Neural crest cell (in vitro differentiated cells): ENCODE results near the gene APCDD1L. TPM values are rescaled to one million over a fixed set of nuclear protein-coding genes. Genes with fewer than 3 reads are reported as not detected.

Experiments
- DNase-seq: peaks from one replicate; pipeline ENCODE4 v3.0.0; 2021; ENCODE audit warnings: low read depth, mixed read lengths, low spot score
- H3K27ac Mint-ChIP-seq: one replicate; pipeline ENCODE4 v1.8.0; 2021; ENCODE audit warnings: mild to moderate bottlenecking, mixed read lengths; ENCODE audit not compliant: unreplicated experiment
- H3K27me3 Mint-ChIP-seq: 2 replicates; pipeline ENCODE4 v1.8.0; 2021; ENCODE audit warnings: low read depth, mild to moderate bottlenecking, mixed read lengths
- H3K36me3 Mint-ChIP-seq: 2 replicates; pipeline ENCODE4 v1.8.0; 2021; ENCODE audit warnings: low read depth, mild to moderate bottlenecking, mixed read lengths
- H3K4me1 Mint-ChIP-seq: 2 replicates; pipeline ENCODE4 v1.8.0; 2021; ENCODE audit warnings: mixed read lengths
- H3K4me3 Mint-ChIP-seq: one replicate; pipeline ENCODE4 v1.8.0; 2021; ENCODE audit warnings: mild to moderate bottlenecking, mixed read lengths
- H3K9me3 Mint-ChIP-seq: 2 replicates; pipeline ENCODE4 v1.8.0; 2021; ENCODE audit warnings: mixed read lengths
- CTCF ChIP-seq: fragments of 200-600 bp; sonication (generic); conservative IDR thresholded peaks from 2 replicates; pipeline ENCODE4 v1.5.0; 2021; ENCODE audit warnings: antibody characterized with exemption, mild to moderate bottlenecking
- total RNA-seq: library from RNA; stranded (reverse); gene quantifications from 2 replicates; pipeline ENCODE4 v1.2.1, GENCODE V29; 2021

The APCDD1L gene
- total RNA-seq, 1 donor from 2014 or later: not detected

- Mint-ChIP-seq H3K27me3 (no peaks in the 10 kb centered on the region), H3K36me3 (peaks cover 16% of the 10 kb centered on the region), H3K4me3 (no peak overlapping the region), H3K9me3 (no peaks in the 10 kb centered on the region), H3K4me1 (peaks cover 8% of the 10 kb centered on the region), H3K27ac (peak overlapping the region; percentile 39)
- DNase-seq: no peak
- TF ChIP-seq CTCF: no peak
These were observed 70.4 kb downstream of the APCDD1L start for GRCh38 chr20:58444746-58445255.

GRCh38 chr20:58441723-58442122 lies 73.5 kb downstream of the APCDD1L start:
- no peak for DNase-seq
- Mint-ChIP-seq H3K27me3 (no peaks in the 10 kb centered on the region), H3K36me3 (peaks cover 19% of the 10 kb centered on the region), H3K4me3 (no peak overlapping the region), H3K9me3 (no peaks in the 10 kb centered on the region), H3K4me1 (peaks cover 23% of the 10 kb centered on the region), H3K27ac (no peak overlapping the region)
- no peak for TF ChIP-seq CTCF

GRCh38 chr20:58440021-58440767 lies 75.0 kb downstream of the APCDD1L start:
- TF ChIP-seq CTCF: no peak
- peaks cover 28% of the 10 kb centered on the region for H3K4me1 Mint-ChIP-seq
- peak overlapping the region; percentile 63 for H3K27ac Mint-ChIP-seq
- no peak overlapping the region for H3K4me3 Mint-ChIP-seq
- no peaks in the 10 kb centered on the region for H3K9me3 Mint-ChIP-seq
- no peak for DNase-seq
- peaks cover 19% of the 10 kb centered on the region for H3K36me3 Mint-ChIP-seq
- no peaks in the 10 kb centered on the region for H3K27me3 Mint-ChIP-seq

GRCh38 chr20:58438970-58439808 lies 76.0 kb downstream of the APCDD1L start:
- Mint-ChIP-seq H3K27me3 (no peaks in the 10 kb centered on the region), H3K9me3 (no peaks in the 10 kb centered on the region), H3K36me3 (peaks cover 19% of the 10 kb centered on the region), H3K4me3 (no peak overlapping the region), H3K27ac (peak overlapping the region; percentile 73), H3K4me1 (peaks cover 28% of the 10 kb centered on the region)
- no peak for DNase-seq
- TF ChIP-seq CTCF: no peak

- Mint-ChIP-seq H3K9me3 (no peaks in the 10 kb centered on the region), H3K36me3 (peaks cover 8% of the 10 kb centered on the region), H3K27me3 (no peaks in the 10 kb centered on the region), H3K4me1 (peaks cover 32% of the 10 kb centered on the region), H3K4me3 (no peak overlapping the region), H3K27ac (no peak overlapping the region)
- no peak for TF ChIP-seq CTCF
- no peak for DNase-seq
These were observed 78.1 kb downstream of the APCDD1L start for GRCh38 chr20:58436868-58437645.
